ENCODE results near the gene B3GALNT1. TPM values are rescaled to one million over a fixed set of nuclear protein-coding genes. Genes with fewer than 3 reads are reported as not detected.

B3GALNT1 gene
- total RNA-seq = 19.2 TPM

- peak; percentile 57 for DNase-seq
Observed at GRCh38 chr3:161104561-161105551, at the start of gene B3GALNT1. B3GALNT1 (minus strand) TSS chr3:161105349; CDS start chr3:161086754, 18,595 bp downstream.

- no peak for DNase-seq
Observed at GRCh38 chr3:161153480-161153879, 48.3 kb upstream of the B3GALNT1 start.

GRCh38 chr3:161150001-161150525 lies 44.9 kb upstream of the B3GALNT1 start:
- no peak for DNase-seq

- DNase-seq = no peak
Observed at GRCh38 chr3:161149529-161149928, 44.4 kb upstream of the B3GALNT1 start.

- DNase-seq = no peak
Observed at GRCh38 chr3:161148832-161149475, 43.8 kb upstream of the B3GALNT1 start.

GRCh38 chr3:161142486-161142885 lies 37.3 kb upstream of the B3GALNT1 start:
- no peak for DNase-seq

GRCh38 chr3:161139686-161140085 lies 34.5 kb upstream of the B3GALNT1 start:
- no peak for DNase-seq

- no peak for DNase-seq
Observed at GRCh38 chr3:161137260-161137659, 32.1 kb upstream of the B3GALNT1 start.

GRCh38 chr3:161132391-161132790 lies 27.2 kb upstream of the B3GALNT1 start:
- DNase-seq = no peak

GRCh38 chr3:161126495-161126894 lies 21.3 kb upstream of the B3GALNT1 start:
- no peak for DNase-seq

- DNase-seq = no peak
Observed at GRCh38 chr3:161117646-161118045, 12.5 kb upstream of the B3GALNT1 start.

GRCh38 chr3:161108840-161109239 lies 3.7 kb upstream of the B3GALNT1 start:
- no peak for DNase-seq

GRCh38 chr3:161107311-161107710 lies 2.2 kb upstream of the B3GALNT1 start:
- peak; percentile 1 for DNase-seq

GRCh38 chr3:161103776-161104385 lies 1.3 kb downstream of the B3GALNT1 start:
- DNase-seq = no peak

- no peak for DNase-seq
Observed at GRCh38 chr3:161101609-161102008, 3.5 kb downstream of the B3GALNT1 start.

GRCh38 chr3:161100994-161101393 lies 4.2 kb downstream of the B3GALNT1 start:
- no peak for DNase-seq

GRCh38 chr3:161096771-161097367 lies 8.3 kb downstream of the B3GALNT1 start:
- DNase-seq = no peak

GRCh38 chr3:161093895-161094294 lies 11.3 kb downstream of the B3GALNT1 start:
- no peak for DNase-seq

GRCh38 chr3:161084277-161084676 lies 20.9 kb downstream of the B3GALNT1 start:
- DNase-seq = no peak

- DNase-seq = no peak
Observed at GRCh38 chr3:161083131-161083530, 22.0 kb downstream of the B3GALNT1 start.

GRCh38 chr3:161082063-161082462 lies 23.1 kb downstream of the B3GALNT1 start:
- DNase-seq = no peak

GRCh38 chr3:161081633-161082032 lies 23.5 kb downstream of the B3GALNT1 start:
- DNase-seq = no peak
